Kidney epithelial cell (primary cell): Measurements from ENCODE around the gene ZNF593. TPM values are rescaled to one million over a fixed set of nuclear protein-coding genes. Genes with fewer than 3 reads are reported as not detected.

Experiments used
- DNase-seq: peaks from one replicate; pipeline ENCODE4 v3.0.0-alpha.2; 2010; ENCODE audit warnings: low read depth
- H3K27me3 ChIP-seq: 2 replicates; pipeline ENCODE4 v1.6.0; 2011; ENCODE audit warnings: low read length; ENCODE audit not compliant: control insufficient read depth, insufficient read depth
- H3K36me3 ChIP-seq: 2 replicates; pipeline ENCODE4 v1.5.1; 2011; ENCODE audit warnings: low read length; ENCODE audit not compliant: control insufficient read depth, insufficient read depth
- H3K4me3 ChIP-seq: 2 replicates; pipeline ENCODE4 v1.5.1; 2011; ENCODE audit warnings: low read depth, mild to moderate bottlenecking, control low read depth, low read length
- total RNA-seq: library from RNA; depleted of rRNA; stranded (reverse); fragments of >200 nt; gene quantifications from 2 replicates; pipeline ENCODE4 v1.2.3, GENCODE V29; 2015
- TF ChIP-seq, protein P1 (sequence below): IDR thresholded peaks from 2 replicates; pipeline ENCODE4 v1.5.1; 2011; ENCODE audit warnings: mild to moderate bottlenecking, moderate library complexity, low read length, control low read depth, inconsistent platforms; ENCODE audit not compliant: insufficient read depth, poor library complexity, severe bottlenecking

Gene ZNF593
- total RNA-seq, 1 donor from 2014 or later: 53.0 TPM

DNA sequence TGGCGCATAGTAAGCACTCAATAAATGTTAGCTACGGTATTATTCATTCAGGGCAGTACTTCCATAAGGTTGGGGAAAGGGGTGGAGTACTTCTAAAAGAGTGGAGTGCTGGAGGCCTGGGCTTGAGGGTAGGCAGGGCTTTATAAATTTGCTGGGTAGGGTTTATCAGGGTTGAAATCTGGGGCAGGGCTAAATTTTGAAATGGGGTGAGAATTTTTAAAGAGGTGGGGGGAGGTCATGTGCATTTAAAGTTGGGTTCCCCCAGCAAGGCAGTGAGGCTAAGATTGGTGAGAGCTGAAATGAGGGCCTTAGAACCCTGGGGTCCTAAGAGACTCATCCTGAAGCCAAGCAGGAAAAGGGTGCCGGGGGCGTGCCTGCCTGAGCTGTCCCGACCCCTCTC lies 30.7 kb downstream of the ZNF593 start:
- Histone ChIP-seq H3K27me3 (peaks cover 5% of the 10 kb centered on the region), H3K36me3 (no peaks in the 10 kb centered on the region), H3K4me3 (no peak overlapping the region)
- TF ChIP-seq, protein P1, sequence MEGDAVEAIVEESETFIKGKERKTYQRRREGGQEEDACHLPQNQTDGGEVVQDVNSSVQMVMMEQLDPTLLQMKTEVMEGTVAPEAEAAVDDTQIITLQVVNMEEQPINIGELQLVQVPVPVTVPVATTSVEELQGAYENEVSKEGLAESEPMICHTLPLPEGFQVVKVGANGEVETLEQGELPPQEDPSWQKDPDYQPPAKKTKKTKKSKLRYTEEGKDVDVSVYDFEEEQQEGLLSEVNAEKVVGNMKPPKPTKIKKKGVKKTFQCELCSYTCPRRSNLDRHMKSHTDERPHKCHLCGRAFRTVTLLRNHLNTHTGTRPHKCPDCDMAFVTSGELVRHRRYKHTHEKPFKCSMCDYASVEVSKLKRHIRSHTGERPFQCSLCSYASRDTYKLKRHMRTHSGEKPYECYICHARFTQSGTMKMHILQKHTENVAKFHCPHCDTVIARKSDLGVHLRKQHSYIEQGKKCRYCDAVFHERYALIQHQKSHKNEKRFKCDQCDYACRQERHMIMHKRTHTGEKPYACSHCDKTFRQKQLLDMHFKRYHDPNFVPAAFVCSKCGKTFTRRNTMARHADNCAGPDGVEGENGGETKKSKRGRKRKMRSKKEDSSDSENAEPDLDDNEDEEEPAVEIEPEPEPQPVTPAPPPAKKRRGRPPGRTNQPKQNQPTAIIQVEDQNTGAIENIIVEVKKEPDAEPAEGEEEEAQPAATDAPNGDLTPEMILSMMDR: no peak
- no peak for DNase-seq

DNA sequence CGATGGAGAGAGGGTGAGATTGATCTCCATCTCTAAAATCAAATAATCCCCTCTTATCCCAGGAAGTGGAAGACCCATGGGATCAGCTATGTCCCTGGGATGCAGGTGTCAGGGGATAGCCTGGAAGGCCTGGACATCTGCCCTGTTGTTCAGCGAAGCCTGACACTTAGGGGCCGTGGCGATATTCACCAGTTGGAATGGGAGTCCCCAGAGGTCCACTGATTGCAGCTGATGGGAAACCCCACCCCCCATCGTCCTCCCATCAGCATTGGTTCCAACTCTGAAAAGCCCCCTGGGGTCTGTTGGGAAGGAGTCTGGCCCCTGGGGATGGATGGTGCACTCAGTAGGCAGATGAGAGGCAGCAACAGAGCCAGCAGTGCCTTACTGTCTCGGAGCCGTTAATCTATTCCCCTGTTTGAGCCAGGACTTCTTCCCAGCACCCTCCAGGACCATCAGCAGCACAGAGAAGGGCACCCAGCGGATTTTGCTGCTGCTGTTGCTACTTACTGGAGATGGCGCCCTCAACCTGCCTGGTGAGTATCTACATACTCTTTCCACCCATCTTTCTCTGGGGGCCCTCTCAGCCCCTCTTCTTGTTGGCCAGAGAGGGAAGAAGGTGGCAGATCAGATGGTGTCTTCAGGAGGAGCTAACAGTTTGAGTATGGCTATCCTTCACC lies 34.1 kb downstream of the ZNF593 start:
- Histone ChIP-seq H3K36me3 (no peaks in the 10 kb centered on the region), H3K27me3 (peaks cover 7% of the 10 kb centered on the region), H3K4me3 (no peak overlapping the region)
- TF ChIP-seq, protein P1: no peak
- DNase-seq: no peak

DNA sequence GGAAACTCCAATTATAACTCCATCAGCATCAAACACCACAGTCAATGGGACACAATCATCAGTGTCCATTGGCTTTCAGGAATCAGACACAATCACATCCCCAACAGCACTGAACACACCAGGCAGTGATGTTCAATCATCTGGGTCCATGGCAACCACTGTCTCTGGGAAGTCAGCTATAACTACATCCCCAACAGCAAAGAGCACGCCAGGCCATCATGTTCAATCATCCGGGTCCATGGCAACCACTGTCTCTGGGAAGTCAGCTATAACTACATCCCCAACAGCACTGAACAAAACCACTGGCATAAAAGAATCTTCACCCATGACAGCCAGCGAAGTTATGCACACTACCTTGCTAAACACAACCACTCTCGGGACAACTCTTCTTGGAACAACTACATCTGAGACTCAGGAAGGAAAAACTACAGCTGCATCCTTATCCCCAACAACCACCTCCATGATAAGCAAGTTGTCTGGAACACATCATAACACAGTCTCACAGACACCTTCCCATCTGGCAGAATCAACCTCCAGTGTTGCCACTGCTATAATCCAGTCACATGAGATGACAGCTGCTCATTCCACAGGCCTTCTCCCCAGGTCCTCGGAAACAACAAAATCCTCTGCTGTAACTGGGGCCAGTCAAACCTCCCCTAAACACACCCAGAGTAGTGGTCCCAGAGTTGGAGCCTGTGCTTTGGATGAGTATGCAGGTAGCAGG lies 40.6 kb downstream of the ZNF593 start:
- Histone ChIP-seq H3K27me3 (peaks cover 2% of the 10 kb centered on the region), H3K4me3 (no peak overlapping the region), H3K36me3 (no peaks in the 10 kb centered on the region)
- TF ChIP-seq, protein P1: no peak
- no peak for DNase-seq

GRCh38 chr1:26212726-26213125 lies 43.0 kb downstream of the ZNF593 start:
- no peak overlapping the region for H3K4me3 ChIP-seq
- no peak for DNase-seq
- no peaks in the 10 kb centered on the region for H3K27me3 ChIP-seq
- no peaks in the 10 kb centered on the region for H3K36me3 ChIP-seq
- TF ChIP-seq, protein P1: no peak

- TF ChIP-seq, protein P1: no peak
- no peak for DNase-seq
- H3K27me3 ChIP-seq: no peaks in the 10 kb centered on the region
- H3K4me3 ChIP-seq: no peak overlapping the region
- no peaks in the 10 kb centered on the region for H3K36me3 ChIP-seq
Observed at GRCh38 chr1:26213335-26213905, 43.7 kb downstream of the ZNF593 start.
